ENCODE results near the gene AIMP2.
"Not testable (repeated sequence)": the region's sequence is repeated elsewhere in the genome, so short reads cannot be mapped to it uniquely, and the experiment has no call there.

Gene AIMP2

GRCh38 chr7:6026820-6027311, 17.8 kb downstream of the AIMP2 start:
- peak; percentile 12 for DNase-seq

DNA sequence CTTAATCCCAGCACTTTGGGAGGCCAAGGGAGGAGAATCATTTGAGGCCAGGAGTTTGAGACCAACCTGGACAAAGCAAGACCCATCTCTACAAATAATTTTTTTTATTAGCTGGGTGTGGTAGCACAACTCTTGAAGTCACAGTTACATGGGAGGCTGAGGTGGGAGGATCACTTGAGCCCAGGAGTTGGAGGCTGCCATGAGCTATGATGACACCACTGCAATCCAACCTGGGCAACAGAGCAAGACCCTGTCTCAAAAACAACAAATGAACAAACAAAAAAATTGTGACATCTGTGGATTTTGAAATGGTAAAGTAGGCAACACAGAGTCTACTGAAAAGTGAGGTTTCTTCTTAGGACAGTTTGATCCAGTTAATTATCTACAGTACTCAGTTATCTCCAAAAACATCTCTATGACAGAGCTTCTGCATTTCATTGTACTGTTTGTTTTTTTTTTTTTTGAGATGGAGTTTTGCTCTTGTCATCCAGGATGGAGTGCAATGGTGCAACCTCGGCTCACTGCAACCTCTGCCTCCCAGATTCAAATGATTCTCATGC, 18.8 kb downstream of the AIMP2 start:
- DNase-seq, result no peak

DNA sequence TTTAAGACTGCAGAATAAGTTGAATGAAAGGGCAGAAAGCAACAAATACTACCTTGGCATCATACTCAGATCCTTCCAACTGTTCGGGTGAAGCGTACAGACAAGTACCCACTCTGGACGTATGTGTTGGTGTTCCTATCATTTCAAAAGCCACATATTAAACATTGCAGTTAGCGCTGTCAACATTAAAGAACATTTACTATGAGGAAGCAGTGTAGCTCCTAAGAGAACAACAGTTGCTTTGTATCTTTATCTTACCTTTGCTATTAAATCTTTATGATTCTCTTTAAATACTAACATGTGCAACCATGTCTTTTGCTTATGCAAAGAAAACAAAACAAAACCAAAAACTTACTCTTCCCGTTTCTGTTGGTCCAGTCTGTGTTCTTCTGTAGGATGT, 19.5 kb downstream of the AIMP2 start:
- no peak for DNase-seq

GRCh38 chr7:6030988-6031387, 21.9 kb downstream of the AIMP2 start, which contains the start of gene ANKRD61:
TSS of gene ANKRD61 (plus strand) at chr7:6031376. CDS start at chr7:6031376, 0 bp downstream.
- no peak for DNase-seq

DNA sequence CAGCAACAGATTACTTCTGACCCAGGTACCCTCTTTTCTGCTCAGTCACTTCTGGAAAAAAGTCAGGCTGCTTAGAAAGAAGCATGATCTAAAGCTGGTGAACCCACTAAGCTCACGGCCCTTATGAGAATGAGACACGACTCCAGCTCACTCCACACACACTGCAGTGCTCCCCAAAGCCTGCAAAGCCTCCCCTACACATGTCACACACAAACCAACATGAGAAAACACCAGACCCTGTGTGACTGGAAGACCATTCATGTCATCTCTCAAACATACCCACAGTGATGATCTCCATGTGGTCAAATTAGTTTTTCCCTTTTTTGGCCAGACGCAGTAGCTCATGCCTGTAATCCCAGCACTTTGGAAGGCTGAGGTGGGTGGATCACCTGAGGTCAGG, 22.5 kb downstream of the AIMP2 start:
- DNase-seq, result no peak

- peak; percentile 20 for DNase-seq
Observed at GRCh38 chr7:6032167-6032566, 23.1 kb downstream of the AIMP2 start.

- DNase-seq, result no peak
Observed at GRCh38 chr7:6032641-6033040, 23.6 kb downstream of the AIMP2 start.

DNA sequence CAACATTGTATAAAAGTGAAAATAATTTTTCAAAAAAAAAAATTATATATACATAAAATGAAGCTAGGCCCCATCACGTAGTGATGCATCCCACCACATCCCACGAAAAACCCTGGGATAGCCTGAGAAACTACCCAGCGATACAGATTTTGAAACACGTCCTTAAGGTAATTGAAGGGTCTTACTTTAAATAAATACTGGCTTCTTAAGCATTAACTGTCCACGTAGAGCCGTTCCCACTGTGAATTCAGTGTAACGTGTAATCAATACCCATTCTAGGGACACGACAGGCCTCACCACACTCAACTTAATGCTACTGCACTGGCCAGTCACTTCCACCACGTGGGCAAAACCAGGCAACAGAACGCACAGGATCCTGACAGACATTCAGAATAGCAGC, 26.1 kb downstream of the AIMP2 start:
- no peak for DNase-seq

- no peak for DNase-seq
Observed at GRCh38 chr7:6035686-6036085, 26.6 kb downstream of the AIMP2 start.

GRCh38 chr7:6049780-6050179, 40.7 kb downstream of the AIMP2 start:
- DNase-seq, result no peak

DNA sequence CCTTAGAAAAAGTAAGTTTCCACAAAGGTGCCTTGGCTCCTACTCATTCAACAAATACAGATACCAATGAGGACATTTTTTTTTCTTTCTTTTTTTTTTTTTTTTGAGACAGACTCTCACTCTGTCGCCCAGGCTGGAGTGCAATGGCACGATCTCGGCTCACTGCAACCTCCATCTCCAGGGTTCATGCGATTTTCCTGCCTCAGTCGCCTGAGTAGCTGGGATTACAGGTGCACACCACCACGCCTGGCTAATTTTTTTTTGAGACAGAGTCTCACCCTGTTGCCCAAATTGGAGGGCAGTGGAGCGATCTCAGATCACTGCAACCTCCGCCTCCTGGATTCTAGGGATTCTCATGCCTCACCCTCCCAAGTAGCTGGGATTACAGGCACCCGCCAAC, 42.1 kb downstream of the AIMP2 start:
- not testable (repeated sequence) for DNase-seq

DNA sequence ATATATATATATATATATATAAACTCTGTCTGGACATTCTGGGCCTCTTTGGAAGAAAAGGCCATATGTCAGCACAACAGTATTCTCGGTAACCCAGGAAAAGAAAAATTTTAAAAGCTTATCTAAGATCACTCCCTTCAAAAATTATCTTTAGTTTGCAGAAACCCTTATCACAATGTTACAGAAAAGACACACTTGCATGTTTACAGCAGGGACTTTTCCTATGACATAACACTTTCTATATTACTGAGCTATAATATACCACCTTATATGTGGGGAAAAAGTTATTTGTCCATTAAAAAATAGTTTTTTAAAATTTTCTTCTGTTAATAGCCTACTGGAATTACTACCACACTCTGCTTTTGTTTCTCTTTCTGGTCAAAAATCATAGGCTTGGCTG, 47.5 kb downstream of the AIMP2 start:
- DNase-seq, result no peak

GRCh38 chr7:6057316-6058129, 48.5 kb downstream of the AIMP2 start:
- DNase-seq, result no peak

GRCh38 chr7:6059941-6060340, 50.9 kb downstream of the AIMP2 start:
- DNase-seq, result not testable (repeated sequence)

- DNase-seq, result no peak
Observed at GRCh38 chr7:6071406-6071805, 62.3 kb downstream of the AIMP2 start.

Measured in CD4-positive, alpha-beta T cell treated with Interleukin-10 for 1 hour (primary cell).